ENCODE data around the gene ZC3H18. TPM values are rescaled to one million over a fixed set of nuclear protein-coding genes. Genes with fewer than 3 reads are reported as not detected.

Gene ZC3H18
- total RNA-seq, 2 donors from 2014 or later, result 7.9 to 10.0 TPM

DNA sequence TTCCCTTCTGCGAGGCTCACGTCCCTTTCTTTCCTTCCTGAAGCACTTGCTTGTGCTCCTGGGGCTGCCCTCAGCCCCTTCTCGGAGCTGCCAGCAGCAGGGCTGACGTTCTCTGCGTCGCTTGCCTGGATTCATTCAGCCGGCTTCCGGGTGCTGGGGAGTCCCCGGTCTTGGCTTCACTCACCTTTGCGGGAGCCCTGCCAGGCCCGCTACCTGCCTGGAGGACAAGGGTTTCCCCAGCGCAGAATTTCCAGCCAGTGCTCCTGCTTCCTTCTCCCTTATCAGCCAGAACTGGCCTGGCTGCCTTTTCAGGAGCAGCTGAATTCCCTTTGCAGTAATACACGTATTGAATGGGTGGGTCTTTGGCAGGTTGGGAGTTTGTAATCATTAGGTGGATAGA lies 46.1 kb downstream of the ZC3H18 start:
- no peak overlapping the region for H3K27ac ChIP-seq
- TF ChIP-seq, protein P1, sequence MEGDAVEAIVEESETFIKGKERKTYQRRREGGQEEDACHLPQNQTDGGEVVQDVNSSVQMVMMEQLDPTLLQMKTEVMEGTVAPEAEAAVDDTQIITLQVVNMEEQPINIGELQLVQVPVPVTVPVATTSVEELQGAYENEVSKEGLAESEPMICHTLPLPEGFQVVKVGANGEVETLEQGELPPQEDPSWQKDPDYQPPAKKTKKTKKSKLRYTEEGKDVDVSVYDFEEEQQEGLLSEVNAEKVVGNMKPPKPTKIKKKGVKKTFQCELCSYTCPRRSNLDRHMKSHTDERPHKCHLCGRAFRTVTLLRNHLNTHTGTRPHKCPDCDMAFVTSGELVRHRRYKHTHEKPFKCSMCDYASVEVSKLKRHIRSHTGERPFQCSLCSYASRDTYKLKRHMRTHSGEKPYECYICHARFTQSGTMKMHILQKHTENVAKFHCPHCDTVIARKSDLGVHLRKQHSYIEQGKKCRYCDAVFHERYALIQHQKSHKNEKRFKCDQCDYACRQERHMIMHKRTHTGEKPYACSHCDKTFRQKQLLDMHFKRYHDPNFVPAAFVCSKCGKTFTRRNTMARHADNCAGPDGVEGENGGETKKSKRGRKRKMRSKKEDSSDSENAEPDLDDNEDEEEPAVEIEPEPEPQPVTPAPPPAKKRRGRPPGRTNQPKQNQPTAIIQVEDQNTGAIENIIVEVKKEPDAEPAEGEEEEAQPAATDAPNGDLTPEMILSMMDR (IDR thresholded peaks at IDR 0.05), result no peak
- no peaks in the 10 kb centered on the region for H3K9me3 ChIP-seq
- H3K27me3 ChIP-seq, result no peaks in the 10 kb centered on the region
- no peak for DNase-seq (ENCODE audit: low spot score)
- peaks cover 17% of the 10 kb centered on the region for H3K36me3 ChIP-seq
- H3K4me1 ChIP-seq, result peaks cover 0 to 21% of the 10 kb centered on the region in 2 donors
- no peak overlapping the region for H3K4me3 ChIP-seq

DNA sequence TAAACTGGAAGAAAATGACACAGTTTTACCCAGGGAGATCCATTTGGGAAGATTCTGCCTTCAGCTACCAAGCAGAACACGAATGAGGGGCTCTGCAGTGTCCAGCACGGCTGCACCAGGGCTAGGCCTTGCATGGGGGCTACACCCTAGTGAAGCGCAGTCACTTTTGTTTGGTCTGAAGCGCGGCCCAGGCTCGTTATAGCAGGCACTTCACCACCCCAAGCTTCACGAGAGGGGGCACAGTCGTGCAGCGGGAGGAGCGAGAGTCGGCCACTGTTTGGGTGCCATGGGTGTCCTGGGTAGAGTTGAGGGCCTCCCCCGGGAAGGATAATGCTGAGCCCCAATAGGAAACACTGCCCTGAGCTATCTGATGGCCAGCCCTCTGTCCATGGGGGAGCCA lies 46.5 kb downstream of the ZC3H18 start:
- Histone ChIP-seq H3K4me3 (no peak overlapping the region), H3K9me3 (no peaks in the 10 kb centered on the region), H3K36me3 (peaks cover 17% of the 10 kb centered on the region), H3K27ac (no peak overlapping the region), H3K4me1 (peaks cover 0 to 21% of the 10 kb centered on the region in 2 donors), H3K27me3 (no peaks in the 10 kb centered on the region)
- no peak for DNase-seq (ENCODE audit: low spot score)
- TF ChIP-seq, protein P1 (IDR thresholded peaks at IDR 0.05), result no peak

DNA sequence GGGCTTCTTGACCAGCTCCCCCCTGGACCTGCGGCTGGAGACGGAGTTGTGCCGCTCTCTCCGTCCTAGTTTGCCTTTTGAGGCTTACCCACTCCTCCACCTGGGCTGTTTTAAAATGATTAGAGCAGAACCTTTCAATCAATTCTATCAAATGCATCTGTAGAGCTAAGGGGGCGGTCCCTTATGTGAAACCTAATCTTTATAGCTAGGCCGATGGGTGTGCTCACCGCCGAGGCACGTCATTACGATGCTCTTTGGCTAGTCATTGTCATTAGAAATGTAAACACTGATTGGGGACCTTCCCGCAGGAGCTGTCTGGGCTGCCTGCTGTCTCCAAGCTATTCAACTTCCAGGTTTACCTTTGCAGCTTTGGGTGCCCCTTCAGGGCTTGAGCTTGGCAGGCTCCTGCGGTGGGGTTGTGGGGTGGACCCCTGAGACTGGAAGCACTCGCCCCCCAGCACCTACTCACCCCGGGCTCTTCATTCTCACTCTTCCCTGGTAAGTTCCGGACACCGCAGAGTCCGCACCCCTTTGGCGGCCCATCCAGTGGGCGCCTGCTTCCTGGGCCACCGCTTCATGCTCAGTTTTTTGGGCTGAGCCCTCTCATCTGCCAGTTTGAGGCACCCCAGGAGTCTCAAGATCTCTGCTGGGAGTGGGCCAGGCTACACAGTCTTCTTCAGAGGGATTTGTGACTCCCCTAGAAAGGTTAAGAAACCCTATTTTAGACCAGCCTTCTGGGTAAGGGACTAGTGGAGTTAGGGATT lies 47.2 kb downstream of the ZC3H18 start:
- DNase-seq (ENCODE audit: low spot score), result no peak
- H3K27ac ChIP-seq, result no peak overlapping the region
- H3K4me1 ChIP-seq, result peaks cover 0 to 21% of the 10 kb centered on the region in 2 donors
- no peaks in the 10 kb centered on the region for H3K27me3 ChIP-seq
- peaks cover 22% of the 10 kb centered on the region for H3K36me3 ChIP-seq
- H3K4me3 ChIP-seq, result no peak overlapping the region
- TF ChIP-seq, protein P1 (IDR thresholded peaks at IDR 0.05), result no peak
- H3K9me3 ChIP-seq, result no peaks in the 10 kb centered on the region

DNA sequence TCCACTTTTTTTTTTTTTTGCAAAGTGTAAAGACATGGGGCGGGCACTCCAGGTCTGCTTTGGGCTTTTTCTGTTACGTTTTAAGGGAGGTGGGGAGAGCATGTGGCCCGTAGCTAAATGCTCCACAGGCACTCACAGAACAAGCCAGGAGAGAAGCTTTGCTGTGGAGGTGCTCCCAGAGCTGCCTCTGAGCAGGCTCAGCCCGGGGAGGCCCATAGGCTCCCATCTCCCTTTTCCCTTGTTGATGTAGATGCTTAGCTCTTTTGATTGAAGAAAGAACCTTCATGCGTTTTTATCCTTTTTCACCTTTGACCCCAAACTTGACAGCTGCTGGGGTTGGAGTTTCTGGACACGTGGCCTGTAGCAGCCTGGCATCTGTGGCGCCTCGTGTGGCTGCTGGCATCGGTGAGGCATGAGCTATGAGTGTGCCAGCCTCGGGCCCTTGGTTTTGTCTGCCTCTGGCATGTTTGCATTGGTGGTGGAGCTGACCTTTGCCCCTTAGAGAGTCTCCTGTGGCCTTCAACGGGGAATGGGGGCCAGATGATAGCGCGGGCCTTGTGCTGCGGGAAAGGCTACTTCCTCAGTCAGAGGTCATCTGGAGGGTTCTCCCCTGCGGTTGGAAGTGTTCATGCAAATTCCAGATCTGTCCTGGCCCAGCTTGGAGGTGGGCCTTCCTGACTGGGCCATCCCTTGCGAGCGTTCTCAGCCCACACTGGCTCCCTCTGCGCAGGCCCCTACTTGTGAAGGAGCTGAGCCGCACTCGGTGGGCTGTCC lies 48.2 kb downstream of the ZC3H18 start:
- TF ChIP-seq, protein P1 (IDR thresholded peaks at IDR 0.05), result no peak
- peaks cover 25% of the 10 kb centered on the region for H3K36me3 ChIP-seq
- no peaks in the 10 kb centered on the region for H3K9me3 ChIP-seq
- DNase-seq (ENCODE audit: low spot score), result no peak
- peak overlapping the region in 1 of 2 donors; percentile 43 for H3K27ac ChIP-seq
- peaks cover 0 to 21% of the 10 kb centered on the region in 2 donors for H3K4me1 ChIP-seq
- H3K27me3 ChIP-seq, result no peaks in the 10 kb centered on the region
- H3K4me3 ChIP-seq, result no peak overlapping the region

DNA sequence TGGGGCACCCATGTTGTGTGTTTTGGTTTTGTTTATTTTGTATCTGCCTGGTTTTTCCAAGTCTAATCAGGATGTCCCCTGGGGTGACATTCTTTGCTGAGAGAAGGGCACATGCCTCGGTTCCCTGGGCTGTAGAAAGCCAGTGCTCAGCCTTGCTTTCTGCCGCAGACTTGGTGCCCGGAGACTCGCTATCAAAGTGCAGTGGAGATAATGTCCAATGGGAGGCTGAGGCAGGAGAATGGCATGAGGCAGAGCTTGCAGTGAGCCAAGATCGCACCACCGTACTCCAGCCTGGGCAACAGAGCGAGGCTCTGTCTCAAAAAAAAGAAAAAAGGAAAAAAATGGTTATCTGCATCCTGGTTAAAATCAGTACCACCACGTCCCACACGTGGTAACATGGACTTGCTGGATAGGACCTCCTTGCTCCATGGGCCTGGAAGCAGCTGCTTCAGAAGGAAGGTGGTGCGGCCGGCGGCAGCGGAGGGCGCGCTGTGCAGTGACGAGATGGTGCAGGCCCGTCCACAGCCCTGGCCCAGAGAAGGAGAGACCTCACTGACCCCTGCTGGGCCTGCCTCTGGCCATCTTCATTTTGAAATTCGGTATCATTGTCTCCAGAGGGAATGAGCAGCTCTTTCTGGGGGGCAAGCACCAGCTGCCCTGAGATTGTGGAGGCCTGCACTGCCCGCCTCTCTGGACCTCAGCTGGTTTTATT lies 48.9 kb downstream of the ZC3H18 start:
- H3K4me3 ChIP-seq, result no peak overlapping the region
- H3K27me3 ChIP-seq, result no peaks in the 10 kb centered on the region
- H3K27ac ChIP-seq, result peak overlapping the region in 1 of 2 donors; percentile 43
- no peak for DNase-seq (ENCODE audit: low spot score)
- H3K36me3 ChIP-seq, result peaks cover 32% of the 10 kb centered on the region
- H3K9me3 ChIP-seq, result no peaks in the 10 kb centered on the region
- TF ChIP-seq, protein P1 (IDR thresholded peaks at IDR 0.05), result no peak
- H3K4me1 ChIP-seq, result peaks cover 0 to 21% of the 10 kb centered on the region in 2 donors

Measured in right atrium auricular region (tissue), 2 donors.